K562 (cell line): ENCODE results near the gene KCNK4. TPM values are rescaled to one million over a fixed set of nuclear protein-coding genes. Genes with fewer than 3 reads are reported as not detected.

Experiments
- ARNT ChIP-seq, 2 experiments: fragments of 450-650 bp; IDR thresholded peaks; 2 replicates each; pipeline ENCODE4 v1.6.1; 2016; ENCODE audit warnings: mild to moderate bottlenecking in 1 of 2
- BRD9 ChIP-seq: fragments of 450-650 bp; IDR thresholded peaks from 2 replicates; pipeline ENCODE4 v1.6.1; 2018; ENCODE audit warnings: low read depth; ENCODE audit not compliant: partially characterized antibody
- BRF1 ChIP-seq: IDR thresholded peaks from 3 replicates; pipeline ENCODE4 v1.6.1; 2011; ENCODE audit warnings: borderline replicate concordance, mild to moderate bottlenecking; ENCODE audit not compliant: insufficient read length; ENCODE audit errors: extremely low read depth
- CBX1 ChIP-seq: sonication (generic); IDR thresholded peaks from 2 replicates; pipeline ENCODE4 v1.6.1; 2016; ENCODE audit warnings: antibody characterized with exemption, low read depth, mild to moderate bottlenecking
- DACH1 ChIP-seq: fragments of 450-650 bp; IDR thresholded peaks from 2 replicates; pipeline ENCODE4 v1.6.1; 2018; ENCODE audit not compliant: partially characterized antibody
- GABPA ChIP-seq: fragments of 200-800 bp; sonication (Bioruptor generic); conservative IDR thresholded peaks from 2 replicates; pipeline ENCODE4 v1.6.1; 2016; ENCODE audit warnings: low read depth, missing genetic modification characterization, missing compliant biosample characterization
- GABPB1 ChIP-seq: sonication (generic); formaldehyde crosslinking; IDR thresholded peaks from 2 replicates; pipeline ENCODE4 v1.8.0; 2022; ENCODE audit warnings: mild to moderate bottlenecking, missing genetic modification reagents
- HDGF ChIP-seq: fragments of 450-650 bp; IDR thresholded peaks from 2 replicates; pipeline ENCODE4 v1.6.1; 2016
- KDM2B ChIP-seq: fragments of 250-450 bp; sonication (Bioruptor Pico); IDR thresholded peaks from 2 replicates; pipeline ENCODE4 v1.8.0; 2021; ENCODE audit warnings: mild to moderate bottlenecking, moderate library complexity
- MBD2 ChIP-seq: sonication (generic); IDR thresholded peaks from 2 replicates; pipeline ENCODE4 v1.6.1; 2016; ENCODE audit warnings: low read depth, borderline replicate concordance
- NCOA4 ChIP-seq: fragments of 450-650 bp; IDR thresholded peaks from 2 replicates; pipeline ENCODE4 v1.6.1; 2018; ENCODE audit warnings: mild to moderate bottlenecking; ENCODE audit not compliant: partially characterized antibody
- PKNOX1 ChIP-seq: fragments of 450-650 bp; IDR thresholded peaks from 2 replicates; pipeline ENCODE4 v1.6.1; 2016
- SFPQ ChIP-seq: fragments of 200-400 bp; formaldehyde crosslinking; IDR thresholded peaks from 2 replicates; pipeline ENCODE4 v1.6.1; 2017; ENCODE audit warnings: mild to moderate bottlenecking, low read depth, low read length, moderate library complexity
- ZNF431 ChIP-seq: sonication (generic); formaldehyde crosslinking; IDR thresholded peaks from 2 replicates; pipeline ENCODE4 v1.8.0; 2022; ENCODE audit warnings: mild to moderate bottlenecking, missing genetic modification reagents
- ZZZ3 ChIP-seq: fragments of 450-650 bp; IDR thresholded peaks from 2 replicates; pipeline ENCODE4 v1.6.1; 2016; ENCODE audit warnings: antibody characterized with exemption, mild to moderate bottlenecking, moderate library complexity
- polyA plus RNA-seq, 8 experiments: library from polyadenylated mRNA; depleted of rRNA in 4 of 8; stranded (reverse) in 5 of 8; unstranded in 3 of 8; fragments of >200 nt; fragmentation: Nextera tagmentation in 2 of 8; fragmentation: Illumina TruSeq in 1 of 8; extraction: Ambion mirVana in 2 of 8; extraction: Trizol in 1 of 8; gene quantifications; 2 replicates each; pipeline versions ENCODE4 v1.2.1 to v1.2.3, GENCODE V29; 2011 to 2014; ENCODE audit warnings: inconsistent platforms in 1 of 8, missing spikeins in 1 of 8
- total RNA-seq, 7 experiments: library from RNA; depleted of rRNA in 6 of 7; stranded (reverse); fragments of >200 nt in 6 of 7; fragmentation: Illumina TruSeq in 2 of 7; extraction: Trizol in 2 of 7; gene quantifications; 2 replicates each; pipeline versions ENCODE4 v1.2.1 to v1.2.3, GENCODE V29; 2011 to 2021; ENCODE audit warnings: low replicate concordance in 1 of 7
- TF ChIP-seq, protein P1 (sequence below): fragments of 450-650 bp; formaldehyde crosslinking; IDR thresholded peaks from 2 replicates; pipeline ENCODE4 v1.4.0; 2020; ENCODE audit warnings: mild to moderate bottlenecking
- TF ChIP-seq, protein P2 (sequence below): sonication (generic); formaldehyde crosslinking; IDR thresholded peaks from 2 replicates; pipeline ENCODE4 v1.5.0; 2020; ENCODE audit warnings: missing genetic modification reagents
- TF ChIP-seq, protein P3 (sequence below): sonication (generic); formaldehyde crosslinking; IDR thresholded peaks from 2 replicates; pipeline ENCODE4 v1.8.0; 2023; ENCODE audit warnings: mild to moderate bottlenecking, missing genetic modification reagents
- TF ChIP-seq, protein P4 (sequence below): sonication (generic); formaldehyde crosslinking; IDR thresholded peaks from 2 replicates; pipeline ENCODE4 v1.8.1; 2023; ENCODE audit warnings: mild to moderate bottlenecking, missing genetic modification reagents

KCNK4 gene
- total and polyA plus RNA-seq, 9 of the 15 experiments (the other 6 are each of a cell fraction or from before 2014, with no cell fraction given): not detected

DNA sequence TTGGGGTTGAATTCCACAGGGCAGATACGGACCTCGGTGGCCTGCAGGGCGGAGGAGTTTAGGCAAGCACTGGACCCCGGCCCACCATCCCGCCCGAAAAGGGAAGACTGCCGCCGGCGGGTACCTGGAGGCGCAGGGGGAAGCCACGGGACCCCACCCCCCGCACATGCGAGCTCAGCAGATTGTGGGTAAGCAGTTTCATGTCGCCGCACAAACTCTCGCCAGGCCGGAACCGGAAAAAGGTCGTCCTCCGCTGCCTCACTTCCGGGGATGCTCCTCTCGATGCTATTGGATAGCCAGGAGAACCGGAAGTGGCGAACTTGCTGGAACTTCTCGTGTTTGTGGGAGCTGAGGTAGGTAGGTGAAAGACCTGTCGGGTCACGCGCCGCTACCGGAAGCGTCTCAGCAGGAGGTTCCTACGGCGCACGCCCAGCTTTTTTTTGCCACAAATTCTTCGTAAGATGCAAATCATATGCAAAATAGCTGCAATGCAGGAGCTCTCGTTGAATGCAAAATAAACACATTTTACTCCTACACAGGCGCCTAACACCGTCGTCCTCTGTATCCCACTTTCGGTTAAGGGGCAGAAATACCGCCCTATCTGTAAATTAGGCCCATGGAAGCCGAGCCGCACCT lies 26.3 kb downstream of the KCNK4 start, which contains the start of gene TRMT112 (continued):
- TF ChIP-seq, protein P1, sequence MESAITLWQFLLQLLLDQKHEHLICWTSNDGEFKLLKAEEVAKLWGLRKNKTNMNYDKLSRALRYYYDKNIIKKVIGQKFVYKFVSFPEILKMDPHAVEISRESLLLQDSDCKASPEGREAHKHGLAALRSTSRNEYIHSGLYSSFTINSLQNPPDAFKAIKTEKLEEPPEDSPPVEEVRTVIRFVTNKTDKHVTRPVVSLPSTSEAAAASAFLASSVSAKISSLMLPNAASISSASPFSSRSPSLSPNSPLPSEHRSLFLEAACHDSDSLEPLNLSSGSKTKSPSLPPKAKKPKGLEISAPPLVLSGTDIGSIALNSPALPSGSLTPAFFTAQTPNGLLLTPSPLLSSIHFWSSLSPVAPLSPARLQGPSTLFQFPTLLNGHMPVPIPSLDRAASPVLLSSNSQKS (CRISPR knock-in tag): no peak
- TF ChIP-seq ZNF431 (no peak), MBD2 (peak; percentile 63; the same call in 1 of the 2 replicates), CBX1 (no peak), SFPQ (no peak), ZZZ3 (no peak), GABPA (tag) (peak; percentile 99), KDM2B (CRISPR knock-in tag) (no peak), GABPB1 (CRISPR knock-in tag) (peak; percentile 96), PKNOX1 (peak; percentile 72), BRD9 (no peak), DACH1 (no peak), ARNT (IDR thresholded peaks at IDR 0.05) (no peak), HDGF (no peak), NCOA4 (no peak), BRF1 (no peak)
- TF ChIP-seq, protein P2, sequence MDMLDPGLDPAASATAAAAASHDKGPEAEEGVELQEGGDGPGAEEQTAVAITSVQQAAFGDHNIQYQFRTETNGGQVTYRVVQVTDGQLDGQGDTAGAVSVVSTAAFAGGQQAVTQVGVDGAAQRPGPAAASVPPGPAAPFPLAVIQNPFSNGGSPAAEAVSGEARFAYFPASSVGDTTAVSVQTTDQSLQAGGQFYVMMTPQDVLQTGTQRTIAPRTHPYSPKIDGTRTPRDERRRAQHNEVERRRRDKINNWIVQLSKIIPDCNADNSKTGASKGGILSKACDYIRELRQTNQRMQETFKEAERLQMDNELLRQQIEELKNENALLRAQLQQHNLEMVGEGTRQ (CRISPR knock-in tag): peak; percentile 81
- TF ChIP-seq, protein P3, sequence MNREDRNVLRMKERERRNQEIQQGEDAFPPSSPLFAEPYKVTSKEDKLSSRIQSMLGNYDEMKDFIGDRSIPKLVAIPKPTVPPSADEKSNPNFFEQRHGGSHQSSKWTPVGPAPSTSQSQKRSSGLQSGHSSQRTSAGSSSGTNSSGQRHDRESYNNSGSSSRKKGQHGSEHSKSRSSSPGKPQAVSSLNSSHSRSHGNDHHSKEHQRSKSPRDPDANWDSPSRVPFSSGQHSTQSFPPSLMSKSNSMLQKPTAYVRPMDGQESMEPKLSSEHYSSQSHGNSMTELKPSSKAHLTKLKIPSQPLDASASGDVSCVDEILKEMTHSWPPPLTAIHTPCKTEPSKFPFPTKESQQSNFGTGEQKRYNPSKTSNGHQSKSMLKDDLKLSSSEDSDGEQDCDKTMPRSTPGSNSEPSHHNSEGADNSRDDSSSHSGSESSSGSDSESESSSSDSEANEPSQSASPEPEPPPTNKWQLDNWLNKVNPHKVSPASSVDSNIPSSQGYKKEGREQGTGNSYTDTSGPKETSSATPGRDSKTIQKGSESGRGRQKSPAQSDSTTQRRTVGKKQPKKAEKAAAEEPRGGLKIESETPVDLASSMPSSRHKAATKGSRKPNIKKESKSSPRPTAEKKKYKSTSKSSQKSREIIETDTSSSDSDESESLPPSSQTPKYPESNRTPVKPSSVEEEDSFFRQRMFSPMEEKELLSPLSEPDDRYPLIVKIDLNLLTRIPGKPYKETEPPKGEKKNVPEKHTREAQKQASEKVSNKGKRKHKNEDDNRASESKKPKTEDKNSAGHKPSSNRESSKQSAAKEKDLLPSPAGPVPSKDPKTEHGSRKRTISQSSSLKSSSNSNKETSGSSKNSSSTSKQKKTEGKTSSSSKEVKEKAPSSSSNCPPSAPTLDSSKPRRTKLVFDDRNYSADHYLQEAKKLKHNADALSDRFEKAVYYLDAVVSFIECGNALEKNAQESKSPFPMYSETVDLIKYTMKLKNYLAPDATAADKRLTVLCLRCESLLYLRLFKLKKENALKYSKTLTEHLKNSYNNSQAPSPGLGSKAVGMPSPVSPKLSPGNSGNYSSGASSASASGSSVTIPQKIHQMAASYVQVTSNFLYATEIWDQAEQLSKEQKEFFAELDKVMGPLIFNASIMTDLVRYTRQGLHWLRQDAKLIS (CRISPR knock-in tag): peak; percentile 92; the same call in 1 of the 2 replicates
- TF ChIP-seq, protein P4, sequence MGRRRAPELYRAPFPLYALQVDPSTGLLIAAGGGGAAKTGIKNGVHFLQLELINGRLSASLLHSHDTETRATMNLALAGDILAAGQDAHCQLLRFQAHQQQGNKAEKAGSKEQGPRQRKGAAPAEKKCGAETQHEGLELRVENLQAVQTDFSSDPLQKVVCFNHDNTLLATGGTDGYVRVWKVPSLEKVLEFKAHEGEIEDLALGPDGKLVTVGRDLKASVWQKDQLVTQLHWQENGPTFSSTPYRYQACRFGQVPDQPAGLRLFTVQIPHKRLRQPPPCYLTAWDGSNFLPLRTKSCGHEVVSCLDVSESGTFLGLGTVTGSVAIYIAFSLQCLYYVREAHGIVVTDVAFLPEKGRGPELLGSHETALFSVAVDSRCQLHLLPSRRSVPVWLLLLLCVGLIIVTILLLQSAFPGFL: 0 out of 2 replicates have a peak, but pooled peaks have one; percentile 83
